Left kidney (tissue), 2 donors: Measurements from ENCODE around the gene SPRR4. TPM values are rescaled to one million over a fixed set of nuclear protein-coding genes. Genes with fewer than 3 reads are reported as not detected.
"Not testable (repeated sequence)": the region's sequence is repeated elsewhere in the genome, so short reads cannot be mapped to it uniquely, and the experiment has no call there.

Source experiments
- DNase-seq: peaks from one replicate; pipeline ENCODE4 v3.0.0-alpha.2; 2013
- polyA plus RNA-seq: library from polyadenylated mRNA; unstranded; fragments of 120-200 nt; gene quantifications from one replicate; pipeline ENCODE4 v1.2.1, GENCODE V29; 2013; ENCODE audit not compliant: insufficient read length

SPRR4 gene
- polyA plus RNA-seq, 1 donor: not detected

GRCh38 chr1:152965853-152966252 is 4.6 kb upstream of the SPRR4 start:
- no peak for DNase-seq

GRCh38 chr1:152967201-152967600 is 3.2 kb upstream of the SPRR4 start:
- no peak for DNase-seq

- DNase-seq: no peak
Observed at GRCh38 chr1:152968248-152968647, 2.2 kb upstream of the SPRR4 start.

GRCh38 chr1:152969036-152969435 is 1.4 kb upstream of the SPRR4 start:
- no peak for DNase-seq

- no peak for DNase-seq
Observed at GRCh38 chr1:152972196-152972886, 1.9 kb downstream of the SPRR4 start.

GRCh38 chr1:152976688-152977087 is 6.2 kb downstream of the SPRR4 start:
- DNase-seq: no peak

GRCh38 chr1:152977614-152978013 is 7.2 kb downstream of the SPRR4 start:
- no peak for DNase-seq

- DNase-seq: no peak
Observed at GRCh38 chr1:152980676-152981075, 10.2 kb downstream of the SPRR4 start.

- no peak for DNase-seq
Observed at GRCh38 chr1:152981146-152981871, 10.9 kb downstream of the SPRR4 start.

GRCh38 chr1:152982076-152982475 is 11.6 kb downstream of the SPRR4 start:
- no peak for DNase-seq

GRCh38 chr1:152983234-152983633 is 12.8 kb downstream of the SPRR4 start:
- no peak for DNase-seq

GRCh38 chr1:152983743-152984142 is 13.3 kb downstream of the SPRR4 start, which contains the start of gene SPRR1A:
TSS of gene SPRR1A (plus strand) at chr1:152984081. CDS start at chr1:152985231, 1,150 bp downstream.
- no peak for DNase-seq

GRCh38 chr1:152986578-152986977 is 16.1 kb downstream of the SPRR4 start:
- no peak for DNase-seq

- DNase-seq: no peak
Observed at GRCh38 chr1:152993186-152993585, 22.7 kb downstream of the SPRR4 start.

GRCh38 chr1:152995842-152996241 is 25.4 kb downstream of the SPRR4 start:
- DNase-seq: no peak

GRCh38 chr1:152996633-152997400 is 26.4 kb downstream of the SPRR4 start:
- DNase-seq: no peak

GRCh38 chr1:152997901-152998300 is 27.5 kb downstream of the SPRR4 start:
- no peak for DNase-seq

- DNase-seq: no peak
Observed at GRCh38 chr1:152998476-152998875, 28.0 kb downstream of the SPRR4 start.

- DNase-seq: no peak
Observed at GRCh38 chr1:152999818-153000217, 29.4 kb downstream of the SPRR4 start.

GRCh38 chr1:153000294-153000693 is 29.8 kb downstream of the SPRR4 start:
- DNase-seq: no peak

GRCh38 chr1:153001382-153001781 is 30.9 kb downstream of the SPRR4 start, which contains the start of gene SPRR3:
TSS of gene SPRR3 (plus strand) at chr1:153001749. CDS start at chr1:153003021, 1,272 bp downstream.
- DNase-seq: no peak

GRCh38 chr1:153011235-153011758 is 40.8 kb downstream of the SPRR4 start:
- DNase-seq: not testable (repeated sequence)
